Measurements from ENCODE around the gene OVCA2.
A peak's percentile ranks its signal among the peaks of the same experiment; 100 is the strongest.

The OVCA2 gene

DNA sequence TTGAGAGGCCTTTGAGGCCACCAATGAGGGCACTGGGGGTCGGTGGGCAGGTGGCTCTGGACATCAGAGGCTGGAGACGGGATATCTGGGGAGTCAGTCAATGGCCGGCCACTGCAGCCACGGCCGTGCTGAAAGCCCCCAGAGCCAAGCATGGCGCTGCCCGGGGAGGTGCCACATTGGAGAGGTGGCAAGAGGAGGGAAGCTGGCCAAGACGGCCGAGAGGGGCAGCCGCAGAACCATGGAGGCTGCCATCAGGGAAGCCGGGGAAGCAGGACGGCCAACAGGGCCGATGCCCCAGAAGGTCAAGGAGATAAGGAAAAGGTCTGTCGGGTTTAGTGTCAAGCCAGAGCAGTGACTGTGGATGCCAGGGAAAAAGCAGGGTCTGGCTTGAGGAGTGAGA is 26.5 kb upstream of the OVCA2 start:
- DNase-seq, result no peak

DNA sequence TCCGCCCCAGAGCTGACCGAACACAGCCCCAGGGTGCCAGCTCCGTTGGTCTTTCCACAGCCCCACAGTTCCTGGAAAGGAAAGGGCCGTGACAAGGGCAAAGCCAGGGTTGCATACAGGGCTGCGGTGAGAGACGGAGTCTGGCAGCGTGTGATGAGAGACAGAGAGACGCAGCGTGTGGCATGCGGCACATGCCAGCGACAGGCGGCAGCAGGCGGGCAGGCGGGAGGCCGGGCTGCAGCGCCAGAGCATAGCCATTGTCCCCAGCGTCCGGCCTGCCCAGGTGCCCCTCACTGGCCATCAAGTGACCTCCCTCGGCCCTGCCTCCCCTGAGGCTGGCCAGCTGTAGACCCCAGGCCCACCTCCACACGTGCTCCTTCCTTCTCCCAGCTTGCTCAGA is 25.3 kb upstream of the OVCA2 start:
- no peak for DNase-seq

DNA sequence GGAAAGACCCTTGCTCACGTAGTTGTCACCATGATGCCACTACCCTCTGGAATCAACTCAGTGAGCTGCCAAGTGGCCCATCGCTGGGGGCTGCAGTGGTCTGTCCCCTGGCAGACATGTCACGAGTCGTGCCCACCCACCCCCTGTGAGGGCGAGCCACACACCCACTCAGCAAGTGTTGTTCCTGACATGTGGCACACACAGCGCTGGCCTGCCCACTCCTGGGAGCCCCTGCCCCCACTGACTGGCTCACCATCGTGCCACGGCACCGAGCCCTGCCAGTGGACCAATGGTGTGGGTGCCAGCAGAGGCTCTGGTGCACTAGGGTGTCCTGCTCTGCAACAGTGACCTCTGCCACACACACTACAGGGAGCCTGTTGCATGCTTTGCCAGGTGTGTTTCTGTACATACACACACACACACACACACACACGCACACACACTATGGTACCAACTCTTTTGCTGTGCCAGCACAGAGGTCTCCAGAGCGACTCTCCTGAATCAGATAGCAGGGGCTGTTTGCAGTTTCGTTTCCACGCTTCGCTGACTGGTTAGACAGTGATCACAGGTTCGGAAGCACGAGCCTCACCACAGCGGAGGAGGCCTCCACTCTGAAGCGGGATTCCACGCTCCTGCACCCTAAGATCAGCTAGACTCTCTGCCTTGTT is 24.4 kb upstream of the OVCA2 start:
- no peak for DNase-seq

DNA sequence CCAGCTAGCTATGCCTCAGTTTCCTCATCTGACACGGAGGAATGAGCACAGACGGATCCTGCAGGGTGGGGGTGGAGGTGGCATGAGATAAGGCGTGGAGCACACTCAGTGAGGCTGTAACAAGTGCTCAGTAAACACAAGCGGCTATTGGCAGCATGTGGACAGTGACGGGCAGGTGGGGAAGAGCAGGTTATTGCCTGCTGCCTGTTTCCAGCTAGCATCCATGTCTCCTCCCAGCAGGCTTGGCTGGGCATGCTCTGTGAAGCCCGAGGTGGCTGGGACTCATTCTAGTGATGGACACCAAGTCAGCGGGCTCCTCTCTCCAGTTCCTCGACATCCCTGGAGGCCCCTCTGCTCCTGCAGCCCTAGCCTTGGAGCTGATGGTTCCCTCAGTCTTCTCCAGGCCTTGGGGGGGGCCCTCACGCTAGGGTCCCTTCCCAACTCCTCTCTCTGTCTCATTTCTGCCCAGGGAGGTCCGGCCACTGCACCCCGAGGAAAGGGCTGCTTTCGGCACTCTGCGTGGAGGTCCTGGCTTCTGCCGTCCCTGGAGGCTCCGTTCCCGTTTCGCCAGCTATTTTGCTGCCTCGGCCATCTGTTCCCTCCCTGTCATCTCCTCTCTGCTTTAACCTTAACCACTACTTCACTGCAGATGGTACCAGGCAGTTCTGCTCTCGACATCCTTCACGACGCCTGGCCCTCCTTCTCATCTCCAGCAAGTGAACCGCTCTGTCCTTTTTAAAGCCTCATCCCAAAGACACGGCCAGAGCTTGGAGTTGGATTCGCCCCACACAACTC is 22.9 kb upstream of the OVCA2 start:
- DNase-seq, result no peak

DNA sequence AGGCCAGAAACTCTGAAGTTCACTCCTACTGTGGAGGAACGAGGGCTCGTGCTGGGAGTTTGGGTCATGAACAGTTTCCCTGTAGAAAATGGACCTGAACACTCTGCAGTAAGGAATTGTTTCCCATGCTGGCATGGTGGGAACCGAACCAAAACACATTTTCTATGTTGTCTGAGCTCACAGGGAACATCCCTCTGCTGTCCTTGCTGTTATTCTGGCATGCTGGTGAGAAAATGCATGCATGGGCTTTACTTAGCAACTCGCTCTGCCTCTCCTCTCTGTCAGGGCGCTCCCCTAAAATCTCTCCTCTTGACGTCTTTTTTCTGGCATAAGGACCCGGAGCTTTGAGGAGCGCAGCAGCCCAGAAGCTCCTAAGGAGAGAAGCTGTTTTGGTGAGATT is 22.1 kb upstream of the OVCA2 start:
- DNase-seq, result no peak

DNA sequence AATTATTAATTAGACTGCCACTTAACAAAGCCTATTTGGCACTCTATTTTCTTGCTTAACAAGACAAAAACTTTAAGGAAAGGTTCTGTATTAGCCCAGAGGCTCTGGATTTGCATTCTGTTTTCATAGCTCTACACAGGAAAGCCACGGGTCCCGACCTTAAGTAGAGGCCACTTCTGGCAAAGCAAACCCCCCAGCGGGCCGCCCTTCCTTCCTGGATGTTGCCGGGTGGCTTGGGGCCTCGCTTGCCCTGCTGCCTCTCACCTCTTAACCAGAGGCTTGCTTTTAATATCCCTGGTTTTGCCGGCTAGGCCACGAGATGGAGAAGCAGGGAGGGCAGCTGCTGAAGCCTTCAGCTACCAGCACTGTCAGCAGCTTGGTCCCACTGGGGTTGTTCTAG is 21.1 kb upstream of the OVCA2 start:
- no peak for DNase-seq

DNA sequence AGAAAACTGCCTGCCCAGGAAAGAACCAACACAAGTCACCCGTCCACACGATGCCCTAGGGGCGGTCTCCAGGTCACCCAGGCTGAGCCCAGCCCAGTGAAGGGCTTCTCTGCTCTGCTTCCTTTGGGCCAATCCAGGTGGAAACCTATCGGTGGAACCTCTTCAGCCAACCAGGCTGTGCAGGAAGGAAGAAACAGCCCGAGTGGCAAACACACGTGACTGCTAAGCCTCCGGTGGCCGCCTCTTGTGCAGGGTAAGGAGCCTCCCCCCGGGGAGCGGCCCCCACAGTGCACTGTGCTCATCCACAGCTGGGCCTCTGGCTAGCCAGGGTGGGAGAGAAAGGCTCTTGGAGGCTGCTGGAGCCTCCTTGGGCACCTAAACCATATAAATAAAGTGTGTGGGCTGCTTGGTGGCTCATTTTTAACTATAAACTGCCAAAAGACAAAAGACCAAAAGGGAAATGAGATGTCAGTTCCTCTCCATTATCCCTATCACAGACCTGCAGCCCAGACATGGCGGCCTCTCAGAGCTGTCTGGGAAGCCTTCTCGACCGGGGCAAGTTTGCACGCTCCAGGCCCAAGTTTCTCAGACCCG is 19.1 kb upstream of the OVCA2 start:
- no peak for DNase-seq

DNA sequence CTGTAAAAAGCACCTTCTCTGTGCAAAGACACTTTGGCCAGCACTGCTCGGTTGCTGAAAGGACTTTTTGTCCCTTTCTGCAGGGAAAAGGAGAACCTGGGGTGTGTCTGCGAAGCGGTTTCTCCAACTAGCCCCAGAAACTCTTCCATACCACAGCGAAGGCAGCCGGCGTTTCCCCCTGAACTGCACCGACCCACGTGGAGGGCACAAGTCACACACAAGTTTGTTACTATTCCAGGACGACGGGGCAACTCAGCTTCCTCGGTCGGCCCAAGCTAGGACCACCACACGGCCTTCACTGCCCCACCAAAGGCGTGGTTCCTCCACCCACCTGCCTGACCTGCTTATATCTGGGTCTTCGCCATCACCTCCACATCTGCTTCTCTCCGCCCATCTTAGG is 18.6 kb upstream of the OVCA2 start:
- no peak for DNase-seq

DNA sequence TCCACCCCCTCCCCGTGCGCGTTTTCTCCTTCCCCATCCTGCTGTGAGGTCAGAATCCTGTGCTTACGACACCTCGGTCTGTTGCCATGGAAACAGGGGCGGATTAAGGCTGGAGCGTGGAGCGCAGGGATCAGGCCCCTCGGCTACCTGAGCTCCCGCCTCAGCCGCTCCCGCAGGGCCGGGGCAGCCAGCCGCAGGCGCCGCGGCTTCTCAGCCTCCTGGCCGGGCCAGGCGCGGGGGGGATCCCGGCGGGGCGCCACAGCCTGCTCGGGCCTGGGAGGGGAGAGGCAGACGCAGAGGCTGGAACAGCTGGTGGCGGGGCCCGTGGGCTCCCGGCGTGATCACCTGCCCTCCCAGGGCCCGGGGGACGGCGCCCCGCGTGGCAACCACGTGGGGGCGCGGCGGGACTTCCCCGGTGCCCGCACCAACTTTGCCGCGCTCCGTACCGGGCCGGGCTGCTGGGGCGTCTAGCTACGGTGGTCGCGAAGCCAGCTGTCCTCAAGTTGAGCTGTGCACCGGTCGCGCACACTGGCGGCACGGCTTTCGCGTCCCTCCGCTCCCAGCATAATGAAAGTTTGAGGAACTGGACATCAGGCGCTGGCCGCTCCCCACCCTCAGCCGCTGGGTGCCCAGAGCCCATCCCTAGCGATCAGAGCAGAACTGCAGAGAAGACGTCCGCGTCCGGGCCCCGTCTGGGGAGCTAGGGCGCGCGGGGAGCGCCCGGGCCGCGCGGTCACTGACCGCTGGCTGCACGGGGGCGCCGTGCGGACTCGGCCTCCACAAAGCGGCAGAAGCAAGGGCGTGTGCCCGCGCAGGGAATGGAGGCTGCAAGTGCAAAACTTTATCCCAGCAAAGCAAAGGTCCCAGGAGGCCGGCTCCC is 17.9 kb upstream of the OVCA2 start:
- DNase-seq, result peak; percentile 20 to 31

DNA sequence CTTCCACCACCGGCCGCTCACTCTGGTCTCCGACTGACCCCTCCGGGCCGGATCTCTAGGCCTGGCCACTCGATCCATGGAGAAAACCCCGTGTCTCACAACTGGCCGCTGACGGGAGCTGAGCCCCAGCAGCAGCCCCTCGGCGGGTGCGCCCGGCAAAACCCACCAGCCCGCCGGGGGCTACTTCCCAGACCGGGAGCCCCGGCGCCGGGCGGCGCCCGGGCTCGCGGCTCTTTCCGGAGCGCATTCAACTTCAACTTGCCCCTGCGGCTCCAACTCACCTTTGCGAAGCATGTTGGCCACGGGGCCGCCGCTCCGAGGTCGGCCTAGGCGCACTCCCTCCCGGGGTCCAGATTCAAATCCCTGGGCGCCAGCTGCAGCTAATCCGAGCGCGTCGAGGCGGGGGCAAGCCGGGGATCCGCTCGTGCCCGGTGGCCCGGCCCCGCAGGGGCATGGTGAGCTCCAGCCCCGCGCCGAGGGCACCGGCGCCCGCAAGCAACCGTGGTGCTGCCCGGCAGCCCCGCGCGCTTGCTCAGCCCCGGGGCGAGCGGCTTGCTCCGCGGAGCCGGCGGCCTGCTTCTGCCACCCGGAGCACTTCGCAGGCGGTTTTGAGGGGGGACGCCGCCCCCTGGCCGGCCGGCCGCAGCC is 17.1 kb upstream of the OVCA2 start:
- DNase-seq, result peak in 1 of 2 experiments; percentile 21

DNA sequence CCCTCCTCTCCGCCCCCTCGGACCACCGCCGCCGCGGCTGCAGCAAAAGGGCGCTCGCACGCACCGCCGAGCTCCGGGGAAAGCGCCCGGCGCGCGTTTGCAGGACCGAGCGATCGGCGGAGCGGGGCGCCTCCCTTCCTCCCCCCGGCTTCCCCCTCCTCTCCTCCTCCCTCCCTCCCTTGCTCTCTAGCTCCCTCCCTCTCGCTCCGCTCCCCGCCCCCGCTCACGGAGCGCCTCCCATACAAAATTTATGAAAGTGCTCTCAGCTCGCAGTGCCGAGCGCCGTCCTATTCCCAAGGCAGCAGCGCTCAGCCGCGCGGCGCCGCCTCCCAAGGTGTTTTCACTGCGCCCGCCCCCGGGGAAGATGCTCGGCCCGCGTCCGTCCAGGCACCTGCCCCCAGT is 16.6 kb upstream of the OVCA2 start, which contains the start of gene RTN4RL1:
TSS of gene RTN4RL1 (minus strand) at position 115 of the 402 bp plus-strand sequence. CDS start 469 bp downstream, outside the sequence.
- peak; percentile 65 to 69 for DNase-seq

DNA sequence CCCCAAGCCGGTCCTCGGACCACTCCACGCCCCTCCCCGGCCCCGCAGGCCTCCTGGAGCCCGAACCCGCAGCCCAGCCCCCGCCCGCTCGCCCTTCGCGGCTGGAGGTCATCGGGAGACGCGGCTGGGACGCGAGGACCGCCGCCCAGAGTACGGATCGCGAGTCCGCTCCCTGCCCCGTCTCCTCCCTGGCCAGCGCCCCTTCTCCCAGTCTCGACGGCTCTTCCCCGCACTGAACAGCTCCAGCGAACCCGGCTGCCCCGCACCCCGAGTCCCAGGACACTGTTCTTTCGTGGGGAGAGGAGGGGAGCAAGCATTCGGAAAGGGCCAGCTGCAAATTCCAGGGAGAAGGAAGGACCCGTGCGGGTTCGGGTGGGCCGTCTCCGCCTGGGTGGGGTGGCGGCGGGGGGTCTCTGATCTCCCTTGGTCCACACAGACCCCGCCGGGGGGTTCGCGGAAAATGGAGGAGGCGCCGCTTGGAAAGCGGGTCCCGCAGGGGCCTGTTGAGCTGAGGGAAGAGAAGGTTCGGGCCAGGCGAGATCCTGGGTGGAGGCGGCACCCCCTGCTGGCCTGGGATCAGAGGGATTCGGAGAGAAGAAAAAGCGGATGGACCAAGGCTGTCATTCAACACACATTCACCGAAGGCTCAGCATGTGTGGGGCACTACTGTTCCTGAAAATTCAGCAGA is 16.1 kb upstream of the OVCA2 start:
- peak; percentile 44 to 61 for DNase-seq

DNA sequence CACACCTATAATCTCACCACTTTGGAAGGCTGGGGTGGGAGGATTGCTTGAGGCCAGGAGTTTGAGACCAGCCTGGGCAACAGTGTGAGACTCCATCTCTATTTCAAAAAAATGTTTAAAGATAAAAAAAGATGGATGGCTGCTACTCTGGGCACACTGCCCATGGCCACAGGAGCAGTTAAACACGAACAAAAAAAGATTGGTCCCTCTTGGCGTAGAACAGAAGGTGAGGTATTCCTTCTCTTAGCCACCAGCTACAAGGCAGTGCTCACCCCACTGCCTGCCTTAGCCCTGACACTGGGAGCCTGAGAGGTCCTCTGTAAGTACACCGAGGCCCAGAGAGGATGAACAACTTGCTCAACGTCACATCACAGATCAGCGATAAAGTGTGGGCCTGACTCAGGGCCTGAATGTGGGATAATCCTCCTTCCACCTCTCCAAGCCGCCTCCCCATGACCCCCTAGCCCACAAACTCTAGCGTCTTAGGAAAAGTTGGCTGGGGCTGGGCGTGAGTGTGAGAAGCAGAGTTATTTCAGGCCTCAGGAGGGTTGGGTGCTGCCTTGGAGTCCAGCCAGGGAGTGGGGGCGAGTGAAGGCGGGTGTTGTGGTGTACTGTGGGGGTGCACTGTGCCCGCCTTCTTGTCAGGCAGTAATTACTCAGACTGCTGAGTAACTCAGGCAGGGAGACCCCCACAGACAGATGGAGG is 14.1 kb upstream of the OVCA2 start:
- no peak for DNase-seq

DNA sequence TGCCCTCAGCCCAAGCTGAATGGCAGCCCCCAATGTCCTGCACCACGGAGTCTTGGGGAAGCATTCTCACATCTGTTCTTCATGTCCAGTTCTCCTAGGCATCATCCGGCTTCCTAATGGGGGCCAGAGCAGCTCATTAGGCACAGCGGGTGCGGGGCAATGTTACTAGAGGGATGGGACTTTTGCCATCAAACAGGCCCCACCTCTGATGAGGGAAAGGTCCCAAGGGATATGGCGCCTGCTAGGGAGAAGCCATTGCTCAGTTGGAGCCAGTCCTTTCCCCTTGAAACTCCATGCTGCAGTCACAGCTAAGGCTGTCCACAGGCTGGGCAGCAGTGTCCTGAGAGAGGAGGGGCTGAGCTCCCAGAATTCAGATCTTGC is 13.6 kb upstream of the OVCA2 start:
- DNase-seq, result no peak

DNA sequence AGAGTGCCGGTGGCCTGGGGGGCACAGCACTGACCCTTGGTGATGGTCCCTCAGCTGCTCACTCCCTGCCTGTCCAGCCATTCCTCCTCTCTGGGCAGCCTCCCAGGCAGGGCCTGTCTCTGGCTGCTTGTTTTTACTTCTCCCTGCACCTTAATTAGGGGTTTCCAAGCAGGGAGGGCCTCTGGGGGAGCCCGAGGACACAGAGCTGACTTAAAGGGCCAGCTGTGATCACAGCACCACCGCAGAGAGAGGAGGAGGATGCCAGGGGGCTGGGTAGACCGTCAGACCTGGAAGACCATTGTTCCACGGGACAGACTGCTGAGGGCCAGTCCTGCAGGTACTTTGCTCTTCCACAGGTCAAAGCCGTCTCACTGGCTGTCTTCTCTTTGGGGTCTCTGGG is 13.1 kb upstream of the OVCA2 start:
- no peak for DNase-seq

DNA sequence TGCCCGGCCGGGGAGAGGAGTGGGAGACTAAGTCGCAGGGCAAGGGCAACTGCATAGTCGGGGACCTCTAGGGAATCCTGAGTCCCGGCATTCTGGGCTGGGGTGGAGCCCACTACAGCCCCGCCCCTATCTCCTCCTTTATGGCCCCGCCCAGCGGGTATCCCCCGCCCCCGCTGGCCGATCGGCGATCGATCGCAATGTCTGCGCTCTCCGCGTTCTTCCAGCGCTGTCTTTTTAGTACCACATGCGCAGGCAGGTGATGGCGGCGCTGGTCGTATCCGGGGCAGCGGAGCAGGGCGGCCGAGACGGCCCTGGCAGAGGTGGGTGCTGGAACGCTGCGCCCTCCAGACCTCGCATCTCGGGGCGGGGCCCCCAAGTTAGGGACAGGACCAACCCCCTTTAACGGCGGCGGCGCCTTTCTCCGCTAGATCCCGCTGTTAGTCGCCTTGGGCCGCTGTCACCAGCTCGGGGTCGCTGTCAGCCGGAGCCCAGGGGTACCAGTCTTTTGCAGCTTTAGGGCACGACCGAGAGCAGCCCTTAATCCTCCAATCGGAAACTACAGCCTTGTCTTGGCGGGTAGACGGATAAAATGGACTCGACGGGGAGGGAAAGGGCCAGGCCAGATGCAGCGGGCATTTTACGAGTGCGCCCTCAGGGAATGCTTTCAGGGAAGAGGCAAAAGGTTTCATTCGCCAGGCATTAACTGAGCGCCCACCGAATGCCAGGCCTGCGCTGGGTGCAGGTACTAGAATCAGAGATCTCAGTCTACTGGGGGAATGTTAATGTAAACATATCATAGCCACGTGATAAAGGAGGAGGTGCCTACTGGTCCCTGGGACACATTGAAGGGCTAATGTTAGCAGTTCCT is 11.7 kb upstream of the OVCA2 start, which contains the start of gene DPH1:
TSS of gene DPH1 (plus strand) at position 243 of the 868 bp plus-strand sequence. CDS start at position 260, 17 bp downstream.
- DNase-seq, result peak; percentile 84 to 88

DNA sequence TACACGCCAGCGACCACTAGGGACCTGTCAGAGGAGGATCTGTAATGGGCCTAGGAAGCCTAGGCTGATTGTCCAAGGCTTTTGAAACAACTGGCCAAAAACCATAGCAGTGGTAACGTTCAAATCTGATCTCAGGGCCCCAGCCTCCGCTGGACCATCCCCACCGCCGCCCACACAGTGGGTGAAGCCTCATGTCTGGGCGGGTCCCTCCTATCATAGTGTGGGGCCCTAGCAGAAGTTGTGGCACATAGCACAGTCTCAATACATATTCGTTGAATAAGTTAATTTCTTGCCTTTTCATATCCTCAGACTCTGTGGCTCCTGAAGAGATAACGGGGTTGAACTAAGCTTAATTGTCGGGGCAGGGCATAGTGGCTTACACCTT is 11.1 kb upstream of the OVCA2 start:
- DNase-seq, result peak; percentile 56 to 65

DNA sequence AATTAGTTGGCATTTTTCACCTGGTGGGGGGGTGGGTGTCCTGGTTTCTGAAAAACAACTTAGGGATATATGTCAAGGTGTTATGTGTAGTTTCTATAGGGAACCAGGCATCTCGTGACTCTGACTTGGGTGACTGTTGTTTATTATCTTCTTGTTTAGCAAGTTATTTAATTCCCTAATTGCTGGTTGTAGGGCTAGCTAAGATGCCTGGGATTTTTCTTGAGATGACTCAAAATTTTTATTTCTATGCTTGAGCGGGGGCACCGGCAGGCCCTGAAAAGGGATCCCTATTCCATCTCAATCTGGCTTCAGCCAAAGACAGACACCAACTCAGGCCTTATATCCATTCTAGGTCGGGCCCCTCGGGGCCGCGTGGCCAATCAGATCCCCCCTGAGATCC is 8.7 kb upstream of the OVCA2 start:
- no peak for DNase-seq

DNA sequence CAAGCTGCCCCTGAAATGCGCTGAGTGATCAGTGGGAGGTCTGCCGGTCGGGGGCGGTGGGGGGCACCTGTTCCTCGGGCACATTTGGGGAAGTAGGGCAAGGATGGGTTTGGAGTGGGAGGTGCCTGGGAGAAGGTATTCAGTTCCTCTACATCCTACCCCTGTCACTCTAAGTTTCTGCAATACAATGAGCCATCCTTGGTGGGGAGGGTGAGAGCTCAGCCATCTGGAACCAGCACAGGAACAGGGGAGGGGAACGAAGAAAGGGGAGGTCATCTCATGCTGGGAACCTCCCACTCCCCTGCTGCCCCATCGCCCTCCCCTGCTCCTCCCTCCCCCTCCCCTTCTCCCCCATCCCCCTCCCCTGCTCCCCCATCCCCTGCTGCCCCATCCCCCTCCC is 7.7 kb upstream of the OVCA2 start:
- DNase-seq, result no peak

Data from activated CD4-positive, alpha-beta T cell treated with anti-CD3 and anti-CD28 coated beads, Interleukin-2, amount 50 U/mL, for 48 hours (primary cell).